ENCODE results near the gene EFHD2.

EFHD2 gene

DNA sequence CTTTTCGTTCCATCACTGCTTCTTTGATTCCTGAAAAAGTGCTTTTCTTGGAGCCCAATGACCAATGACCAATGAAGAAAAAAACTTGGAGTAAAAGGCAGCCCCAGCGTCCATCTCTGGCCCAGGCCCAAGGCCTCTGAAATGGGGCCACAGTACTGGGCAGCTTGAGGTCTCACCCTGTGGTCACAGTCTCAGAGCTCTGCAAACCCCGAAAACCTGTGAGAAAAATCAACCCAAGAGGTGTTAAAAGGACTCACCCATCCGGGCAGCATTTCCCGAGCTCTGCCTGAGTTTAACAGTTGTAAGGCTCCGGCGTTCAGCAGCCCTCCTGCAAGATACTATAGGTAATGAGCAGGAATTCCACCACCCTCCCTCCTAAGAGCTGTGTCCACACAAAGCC, 2.1 kb upstream of the EFHD2 start:
- H3K9ac ChIP-seq (ENCODE audit: low read length): no peak overlapping the region
- H3K4me2 ChIP-seq (ENCODE audit: low read depth, low read length, poor library complexity, severe bottlenecking): no peak overlapping the region
- H3K9me2 ChIP-seq (replicated peaks; ENCODE audit: insufficient read depth, low read length): no peaks in the 10 kb centered on the region
- H2AFZ ChIP-seq (ENCODE audit: low read depth, low read length, severe bottlenecking): no peak overlapping the region
- peaks cover 15% of the 10 kb centered on the region; the same call in 1 of the 2 replicates for H3K79me2 ChIP-seq (ENCODE audit: insufficient read depth, low read length)
- H3K4me3 ChIP-seq (ENCODE audit: insufficient read depth, low read length, poor library complexity, severe bottlenecking): no peak overlapping the region
- H3K9me3 ChIP-seq (ENCODE audit: insufficient read depth, low read length): no peaks in the 10 kb centered on the region
- no peaks in the 10 kb centered on the region for H3K36me3 ChIP-seq (ENCODE audit: low read length)
- no peak for TF ChIP-seq EZH2phosphoT487 (conservative IDR thresholded peaks at IDR 0.05; ENCODE audit: low read length)
- TF ChIP-seq, protein P1, sequence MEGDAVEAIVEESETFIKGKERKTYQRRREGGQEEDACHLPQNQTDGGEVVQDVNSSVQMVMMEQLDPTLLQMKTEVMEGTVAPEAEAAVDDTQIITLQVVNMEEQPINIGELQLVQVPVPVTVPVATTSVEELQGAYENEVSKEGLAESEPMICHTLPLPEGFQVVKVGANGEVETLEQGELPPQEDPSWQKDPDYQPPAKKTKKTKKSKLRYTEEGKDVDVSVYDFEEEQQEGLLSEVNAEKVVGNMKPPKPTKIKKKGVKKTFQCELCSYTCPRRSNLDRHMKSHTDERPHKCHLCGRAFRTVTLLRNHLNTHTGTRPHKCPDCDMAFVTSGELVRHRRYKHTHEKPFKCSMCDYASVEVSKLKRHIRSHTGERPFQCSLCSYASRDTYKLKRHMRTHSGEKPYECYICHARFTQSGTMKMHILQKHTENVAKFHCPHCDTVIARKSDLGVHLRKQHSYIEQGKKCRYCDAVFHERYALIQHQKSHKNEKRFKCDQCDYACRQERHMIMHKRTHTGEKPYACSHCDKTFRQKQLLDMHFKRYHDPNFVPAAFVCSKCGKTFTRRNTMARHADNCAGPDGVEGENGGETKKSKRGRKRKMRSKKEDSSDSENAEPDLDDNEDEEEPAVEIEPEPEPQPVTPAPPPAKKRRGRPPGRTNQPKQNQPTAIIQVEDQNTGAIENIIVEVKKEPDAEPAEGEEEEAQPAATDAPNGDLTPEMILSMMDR (IDR thresholded peaks at IDR 0.05; ENCODE audit: insufficient read depth, low read length, poor library complexity, severe bottlenecking): no peak
- H3K27me3 ChIP-seq (ENCODE audit: low read length): no peaks in the 10 kb centered on the region
- H3F3A ChIP-seq (ENCODE audit: insufficient read depth): no peaks in the 10 kb centered on the region
- no peaks in the 10 kb centered on the region for H4K20me1 ChIP-seq (ENCODE audit: low read depth, low read length)
- no peak overlapping the region for H3K27ac ChIP-seq (ENCODE audit: low read depth, low read length)

DNA sequence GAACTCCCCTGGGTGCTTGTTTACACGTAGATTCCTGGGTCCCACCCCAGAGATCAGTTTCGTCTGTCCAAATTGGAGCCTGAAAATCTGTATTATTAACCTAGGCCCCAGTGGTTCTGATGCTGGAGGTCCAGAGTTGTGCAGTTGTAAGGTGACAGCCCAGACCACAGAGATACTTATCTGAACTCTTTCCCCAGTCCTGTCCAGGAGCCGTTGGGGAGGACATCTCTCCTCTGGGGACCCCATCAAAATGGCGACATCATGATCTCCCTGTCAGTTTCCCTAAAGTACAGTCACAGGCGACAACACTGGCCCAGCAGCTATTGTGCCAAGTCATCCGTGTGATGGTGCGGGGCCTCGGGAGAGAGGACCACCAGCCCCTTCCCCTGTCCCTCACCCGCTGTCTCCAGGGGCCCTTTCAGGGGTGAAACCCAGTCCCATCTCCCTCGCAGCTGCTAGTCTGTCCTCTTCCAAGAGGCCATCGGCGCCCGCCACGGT, 749 bp upstream of the EFHD2 start:
- no peaks in the 10 kb centered on the region for H3K36me3 ChIP-seq (ENCODE audit: low read length)
- no peak overlapping the region for H3K27ac ChIP-seq (ENCODE audit: low read depth, low read length)
- TF ChIP-seq, protein P1 (IDR thresholded peaks at IDR 0.05; ENCODE audit: insufficient read depth, low read length, poor library complexity, severe bottlenecking): no peak
- TF ChIP-seq EZH2phosphoT487 (conservative IDR thresholded peaks at IDR 0.05; ENCODE audit: low read length): no peak
- H2AFZ ChIP-seq (ENCODE audit: low read depth, low read length, severe bottlenecking): peak overlapping the region; percentile 39
- H4K20me1 ChIP-seq (ENCODE audit: low read depth, low read length): no peaks in the 10 kb centered on the region
- no peaks in the 10 kb centered on the region for H3F3A ChIP-seq (ENCODE audit: insufficient read depth)
- H3K9me2 ChIP-seq (replicated peaks; ENCODE audit: insufficient read depth, low read length): no peaks in the 10 kb centered on the region
- peak overlapping the region; percentile 87 for H3K9ac ChIP-seq (ENCODE audit: low read length)
- no peaks in the 10 kb centered on the region for H3K27me3 ChIP-seq (ENCODE audit: low read length)
- peaks cover 15% of the 10 kb centered on the region; the same call in 1 of the 2 replicates for H3K79me2 ChIP-seq (ENCODE audit: insufficient read depth, low read length)
- H3K4me3 ChIP-seq (ENCODE audit: insufficient read depth, low read length, poor library complexity, severe bottlenecking): peak overlapping the region; percentile 91
- peak overlapping the region; percentile 73 for H3K4me2 ChIP-seq (ENCODE audit: low read depth, low read length, poor library complexity, severe bottlenecking)
- no peaks in the 10 kb centered on the region for H3K9me3 ChIP-seq (ENCODE audit: insufficient read depth, low read length)

DNA sequence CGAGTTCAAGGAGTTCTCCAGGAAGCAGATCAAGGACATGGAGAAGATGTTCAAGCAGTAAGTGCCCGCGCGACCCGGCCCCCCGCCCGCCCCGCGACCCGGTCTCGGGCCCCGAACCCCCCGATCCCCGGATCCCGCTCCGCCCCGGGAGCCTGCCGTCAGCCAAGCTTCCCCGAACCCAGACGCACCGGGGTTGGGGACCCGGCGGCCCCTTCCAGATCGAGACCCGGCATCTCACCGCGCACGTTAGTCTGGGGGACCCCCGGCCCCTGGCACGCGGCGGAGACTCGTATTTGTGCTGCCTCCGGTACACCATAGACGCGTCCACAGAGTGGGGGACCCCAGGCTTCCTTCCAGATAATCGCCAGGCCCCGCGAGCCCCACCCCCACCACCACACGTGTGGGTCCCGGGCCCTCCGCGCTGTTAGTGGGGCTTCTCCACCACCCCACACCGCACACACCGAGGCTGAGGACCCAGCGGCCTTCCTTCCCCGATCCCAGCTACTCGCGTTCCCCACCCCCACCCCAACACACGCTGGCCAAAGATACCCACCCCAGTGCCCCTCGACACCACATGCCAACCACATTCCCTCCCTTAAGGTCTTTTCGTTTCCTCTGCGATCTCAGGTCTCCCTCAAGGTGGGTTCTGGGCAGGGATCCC, 665 bp downstream of the EFHD2 start:
- Histone ChIP-seq H3K9me3 (ENCODE audit: insufficient read depth, low read length) (no peaks in the 10 kb centered on the region), H3K9ac (ENCODE audit: low read length) (peak overlapping the region; percentile 87), H3K27me3 (ENCODE audit: low read length) (no peaks in the 10 kb centered on the region), H3F3A (ENCODE audit: insufficient read depth) (no peaks in the 10 kb centered on the region), H3K4me2 (ENCODE audit: low read depth, low read length, poor library complexity, severe bottlenecking) (peak overlapping the region; percentile 73), H2AFZ (ENCODE audit: low read depth, low read length, severe bottlenecking) (peak overlapping the region; percentile 60), H3K36me3 (ENCODE audit: low read length) (no peaks in the 10 kb centered on the region), H3K27ac (ENCODE audit: low read depth, low read length) (peak overlapping the region; percentile 36), H3K4me3 (ENCODE audit: insufficient read depth, low read length, poor library complexity, severe bottlenecking) (peak overlapping the region; percentile 91), H4K20me1 (ENCODE audit: low read depth, low read length) (no peaks in the 10 kb centered on the region), H3K79me2 (ENCODE audit: insufficient read depth, low read length) (peaks cover 15% of the 10 kb centered on the region; the same call in 1 of the 2 replicates), H3K9me2 (replicated peaks; ENCODE audit: insufficient read depth, low read length) (no peaks in the 10 kb centered on the region)
- no peak for TF ChIP-seq EZH2phosphoT487 (conservative IDR thresholded peaks at IDR 0.05; ENCODE audit: low read length)
- TF ChIP-seq, protein P1 (IDR thresholded peaks at IDR 0.05; ENCODE audit: insufficient read depth, low read length, poor library complexity, severe bottlenecking): no peak
